ENCODE measurements around the gene CEP57L1.
"Not testable (repeated sequence)": the region's sequence is repeated elsewhere in the genome, so short reads cannot be mapped to it uniquely, and the experiment has no call there.

DNA sequence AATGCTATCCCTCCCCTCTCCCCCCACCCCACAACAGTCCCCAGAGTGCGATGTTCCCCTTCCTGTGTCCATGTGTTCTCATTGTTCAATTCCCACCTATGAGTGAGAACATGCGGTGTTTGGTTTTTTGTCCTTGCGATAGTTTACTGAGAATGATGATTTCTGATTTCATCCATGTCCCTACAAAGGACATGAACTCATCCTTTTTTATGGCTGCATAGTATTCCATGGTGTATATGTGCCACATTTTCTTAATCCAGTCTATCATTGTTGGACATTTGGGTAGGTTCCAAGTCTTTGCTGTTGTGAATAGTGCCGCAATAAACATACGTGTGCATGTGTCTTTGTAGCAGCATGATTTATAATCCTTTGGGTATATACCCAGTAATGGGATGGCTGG is 52.9 kb downstream of the CEP57L1 start:
- TF ChIP-seq CTCF (conservative IDR thresholded peaks at IDR 0.05; ENCODE audit: low read depth, low read length); EZH2 (IDR thresholded peaks at IDR 0.05; ENCODE audit: low read length, unreplicated experiment); EZH2phosphoT487 (IDR thresholded peaks at IDR 0.05; ENCODE audit: borderline replicate concordance, low read length): not testable (repeated sequence)
